Measurements from ENCODE around the gene MACROD1. TPM values are rescaled to one million over a fixed set of nuclear protein-coding genes. Genes with fewer than 3 reads are reported as not detected.

Gene MACROD1
- total RNA-seq, 4 donors from 2014 or later, result 10.4 to 31.5 (median 19.5) TPM

DNA sequence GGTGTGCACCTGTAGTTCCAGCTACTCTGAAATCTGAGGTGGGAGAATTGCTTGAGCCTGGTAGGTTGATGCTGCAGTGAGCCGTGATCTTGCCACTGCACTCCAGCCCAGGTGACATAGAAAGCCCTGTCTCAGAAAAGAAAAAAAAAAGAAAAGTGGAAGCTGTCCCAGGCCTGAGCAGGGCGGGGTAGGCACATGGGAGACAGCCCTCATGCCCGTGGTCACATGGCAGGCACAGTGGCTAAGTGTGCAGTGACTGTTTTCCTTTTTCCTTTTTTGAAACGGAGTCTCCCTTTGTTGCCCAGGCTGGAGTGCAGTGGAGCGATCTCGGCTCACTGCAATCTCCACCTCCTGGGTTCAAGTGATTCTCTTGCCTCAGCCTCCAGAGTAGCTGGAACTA lies 171.9 kb downstream of the MACROD1 start:
- intact Hi-C loops (cut with DNase I), result no loop called here
- H3K36me3 ChIP-seq, result peaks cover 9 to 99% (median 47%) of the 10 kb centered on the region in 3 donors
- peaks cover 9 to 42% (median 10%) of the 10 kb centered on the region in 3 donors for H3K4me1 ChIP-seq
- no peak for DNase-seq
- WGBS, 2 donors, result 71 to 79% methylated on average over 6 of the region's 6 CpGs
- H3K9me3 ChIP-seq, result no peaks in the 10 kb centered on the region
- H3K27ac ChIP-seq, result no peak overlapping the region
- TF ChIP-seq, protein P1, sequence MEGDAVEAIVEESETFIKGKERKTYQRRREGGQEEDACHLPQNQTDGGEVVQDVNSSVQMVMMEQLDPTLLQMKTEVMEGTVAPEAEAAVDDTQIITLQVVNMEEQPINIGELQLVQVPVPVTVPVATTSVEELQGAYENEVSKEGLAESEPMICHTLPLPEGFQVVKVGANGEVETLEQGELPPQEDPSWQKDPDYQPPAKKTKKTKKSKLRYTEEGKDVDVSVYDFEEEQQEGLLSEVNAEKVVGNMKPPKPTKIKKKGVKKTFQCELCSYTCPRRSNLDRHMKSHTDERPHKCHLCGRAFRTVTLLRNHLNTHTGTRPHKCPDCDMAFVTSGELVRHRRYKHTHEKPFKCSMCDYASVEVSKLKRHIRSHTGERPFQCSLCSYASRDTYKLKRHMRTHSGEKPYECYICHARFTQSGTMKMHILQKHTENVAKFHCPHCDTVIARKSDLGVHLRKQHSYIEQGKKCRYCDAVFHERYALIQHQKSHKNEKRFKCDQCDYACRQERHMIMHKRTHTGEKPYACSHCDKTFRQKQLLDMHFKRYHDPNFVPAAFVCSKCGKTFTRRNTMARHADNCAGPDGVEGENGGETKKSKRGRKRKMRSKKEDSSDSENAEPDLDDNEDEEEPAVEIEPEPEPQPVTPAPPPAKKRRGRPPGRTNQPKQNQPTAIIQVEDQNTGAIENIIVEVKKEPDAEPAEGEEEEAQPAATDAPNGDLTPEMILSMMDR (IDR thresholded peaks at IDR 0.05), result no peak
- no peak for TF ChIP-seq POLR2A (IDR thresholded peaks at IDR 0.05)
- no peak overlapping the region for H3K4me3 ChIP-seq
- H3K27me3 ChIP-seq, result no peaks in the 10 kb centered on the region

DNA sequence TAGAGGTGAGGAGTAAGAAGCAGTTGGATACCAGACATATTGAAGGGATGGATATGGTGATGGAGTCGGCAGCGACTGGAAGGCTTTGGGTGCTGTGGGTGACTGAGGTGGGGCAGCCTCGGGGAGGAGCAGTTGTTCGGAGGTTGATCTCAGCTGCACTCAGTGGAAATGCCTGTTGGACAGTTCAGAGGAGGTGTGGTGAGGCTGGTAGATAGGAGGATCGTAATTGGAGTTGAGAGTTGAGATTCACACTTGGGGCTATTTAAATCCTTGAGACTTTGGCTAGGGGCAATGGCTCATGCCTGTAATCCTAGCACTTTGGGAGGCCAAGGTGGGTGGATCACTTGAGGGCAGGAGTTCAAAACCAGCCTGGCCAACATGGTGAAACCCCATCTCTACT lies 172.8 kb downstream of the MACROD1 start:
- TF ChIP-seq POLR2A (IDR thresholded peaks at IDR 0.05), result no peak
- TF ChIP-seq, protein P1 (IDR thresholded peaks at IDR 0.05), result no peak
- no peaks in the 10 kb centered on the region for H3K27me3 ChIP-seq
- 76 to 85% methylated on average over 5 of the region's 5 CpGs for WGBS, 2 donors
- intact Hi-C loops (cut with DNase I), result no loop called here
- peaks cover 9 to 100% (median 44%) of the 10 kb centered on the region in 3 donors for H3K36me3 ChIP-seq
- no peak for DNase-seq
- no peak overlapping the region for H3K27ac ChIP-seq
- H3K4me3 ChIP-seq, result no peak overlapping the region
- no peaks in the 10 kb centered on the region for H3K9me3 ChIP-seq
- peaks cover 1 to 40% (median 2%) of the 10 kb centered on the region in 3 donors for H3K4me1 ChIP-seq

DNA sequence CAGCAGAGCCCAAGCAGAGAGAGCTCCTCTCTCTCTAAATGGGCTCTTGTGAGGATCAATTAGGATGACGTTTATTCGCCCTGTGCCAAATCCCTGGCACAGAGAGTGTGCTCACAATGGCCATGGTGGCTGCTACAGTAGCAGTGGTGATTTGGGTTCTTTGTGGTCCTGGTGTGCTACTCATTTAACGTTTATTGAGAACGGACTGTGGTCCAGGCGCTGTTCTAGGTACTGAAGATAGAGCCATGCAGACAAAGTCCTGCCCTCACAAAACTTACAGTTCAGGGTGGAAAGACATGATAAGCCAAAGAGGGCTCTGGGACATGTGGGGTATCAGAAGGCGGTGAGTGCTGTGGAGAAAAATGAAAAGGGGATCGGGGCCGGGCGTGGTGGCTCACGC lies 174.4 kb downstream of the MACROD1 start:
- TF ChIP-seq, protein P1 (IDR thresholded peaks at IDR 0.05), result no peak
- TF ChIP-seq POLR2A (IDR thresholded peaks at IDR 0.05), result no peak
- no peak overlapping the region for H3K27ac ChIP-seq
- H3K4me1 ChIP-seq, result peaks cover 8 to 45% (median 15%) of the 10 kb centered on the region in 3 donors
- DNase-seq, result no peak
- no peaks in the 10 kb centered on the region for H3K27me3 ChIP-seq
- 84 to 88% methylated on average over 10 of the region's 10 CpGs for WGBS, 2 donors
- peaks cover 0 to 88% (median 29%) of the 10 kb centered on the region in 3 donors for H3K36me3 ChIP-seq
- H3K4me3 ChIP-seq, result no peak overlapping the region
- intact Hi-C loops (cut with DNase I), result no loop called here
- no peaks in the 10 kb centered on the region for H3K9me3 ChIP-seq

DNA sequence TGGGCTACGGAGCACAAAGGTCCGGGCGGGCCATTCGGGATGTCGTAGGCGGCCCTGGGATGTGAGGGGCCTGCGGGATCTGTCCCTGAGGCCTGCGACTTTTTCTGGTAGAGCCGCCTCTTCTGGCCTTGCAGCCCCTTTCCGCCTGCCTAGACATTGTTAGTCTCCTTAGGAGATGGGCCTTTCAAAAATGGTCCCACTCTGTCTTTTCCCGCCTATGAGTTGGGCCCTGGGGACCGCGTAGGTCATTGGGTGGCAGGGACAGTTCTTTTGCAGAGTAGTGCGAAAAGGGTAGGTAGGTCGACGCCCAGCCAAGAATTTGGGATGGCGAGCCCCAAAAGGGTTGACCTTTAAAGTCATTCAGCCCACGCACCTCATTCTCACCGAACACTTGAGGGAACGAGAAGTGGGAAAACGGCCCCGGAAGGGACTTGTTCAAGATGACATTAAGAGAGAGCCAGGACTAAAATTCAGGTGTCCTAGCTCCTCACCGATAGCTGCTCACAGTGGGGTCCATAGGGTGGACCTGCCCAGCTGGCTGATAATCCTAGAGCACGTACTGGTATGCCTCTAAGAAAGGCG lies 178.9 kb downstream of the MACROD1 start:
- Histone ChIP-seq H3K27me3 (no peaks in the 10 kb centered on the region), H3K27ac (peak overlapping the region; percentile 91 to 95 (median 94)), H3K9me3 (no peaks in the 10 kb centered on the region), H3K4me1 (peaks cover 11 to 57% (median 21%) of the 10 kb centered on the region in 3 donors), H3K4me3 (peak overlapping the region; percentile 87 to 100 (median 98)), H3K36me3 (peaks cover 0 to 43% (median 11%) of the 10 kb centered on the region in 3 donors)
- DNase-seq, result no peak
- 37 to 45% methylated on average over 10 to 12 of the region's 25 CpGs for WGBS, 2 donors
- TF ChIP-seq, protein P1 (IDR thresholded peaks at IDR 0.05), result no peak
- TF ChIP-seq POLR2A (IDR thresholded peaks at IDR 0.05), result no peak
- intact Hi-C loops (cut with DNase I), result no loop called here

DNA sequence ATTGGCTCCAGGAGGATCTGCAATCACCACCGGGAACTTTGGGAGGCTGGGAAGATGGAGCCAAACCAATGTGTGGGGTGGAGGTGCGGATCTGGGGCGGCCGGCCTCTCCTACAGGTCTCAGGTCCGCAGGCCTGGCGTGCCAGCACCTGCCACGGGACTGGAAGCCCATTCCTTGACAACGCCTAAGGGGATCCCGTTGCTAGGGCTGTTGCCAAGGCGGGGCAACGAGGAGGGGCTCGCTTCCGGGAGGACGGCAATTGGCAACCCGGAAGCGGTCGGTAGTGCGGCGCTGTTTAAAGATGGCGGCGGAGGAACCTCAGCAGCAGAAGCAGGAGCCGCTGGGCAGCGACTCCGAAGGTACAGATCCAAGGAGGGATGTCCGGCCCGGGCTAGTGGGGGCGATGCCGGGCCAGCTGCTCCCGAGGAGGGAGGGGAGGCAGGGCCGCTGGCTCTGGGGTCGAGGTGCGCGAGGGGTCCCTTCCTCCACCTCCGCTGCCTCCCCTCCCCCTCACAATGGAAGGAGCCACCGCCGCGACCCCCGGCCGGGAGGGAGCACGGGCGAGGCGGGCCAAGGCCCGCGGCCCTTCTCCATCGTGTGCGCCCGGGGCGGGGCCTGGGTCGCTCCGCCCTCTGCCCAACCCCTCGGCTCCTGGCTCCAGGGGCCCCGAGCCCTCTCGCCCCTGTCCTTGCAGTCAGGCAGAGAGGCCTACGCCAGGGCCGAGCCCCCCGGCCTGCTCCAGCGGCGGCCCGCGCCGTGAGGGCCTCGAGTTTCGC lies 179.6 kb downstream of the MACROD1 start, which contains the start of gene OTUB1:
TSS of gene OTUB1 (plus strand) at position 283 of the 776 bp plus-strand sequence. CDS start at position 302, 19 bp downstream.
- peaks cover 0 to 36% (median 9%) of the 10 kb centered on the region in 3 donors for H3K36me3 ChIP-seq
- H3K4me1 ChIP-seq, result peaks cover 11 to 57% (median 21%) of the 10 kb centered on the region in 3 donors
- H3K27me3 ChIP-seq, result no peaks in the 10 kb centered on the region
- WGBS, 2 donors, result 0% methylated on average over 6 to 19 of the region's 63 CpGs
- H3K27ac ChIP-seq, result peak within 1 kb of the TSS; percentile 91 to 95 (median 94)
- TF ChIP-seq POLR2A (IDR thresholded peaks at IDR 0.05), result peak in 3 of 4 donors; percentile 28 to 76 (median 60)
- TF ChIP-seq, protein P1 (IDR thresholded peaks at IDR 0.05), result peak in 1 of 6 experiments; percentile 13
- peak within 1 kb of the TSS; percentile 87 to 100 (median 98) for H3K4me3 ChIP-seq
- no peaks in the 10 kb centered on the region for H3K9me3 ChIP-seq
- intact Hi-C loops (cut with DNase I), result no loop called here
- no peak for DNase-seq
